Measurements from ENCODE around the gene PPP1R14B.

DNA sequence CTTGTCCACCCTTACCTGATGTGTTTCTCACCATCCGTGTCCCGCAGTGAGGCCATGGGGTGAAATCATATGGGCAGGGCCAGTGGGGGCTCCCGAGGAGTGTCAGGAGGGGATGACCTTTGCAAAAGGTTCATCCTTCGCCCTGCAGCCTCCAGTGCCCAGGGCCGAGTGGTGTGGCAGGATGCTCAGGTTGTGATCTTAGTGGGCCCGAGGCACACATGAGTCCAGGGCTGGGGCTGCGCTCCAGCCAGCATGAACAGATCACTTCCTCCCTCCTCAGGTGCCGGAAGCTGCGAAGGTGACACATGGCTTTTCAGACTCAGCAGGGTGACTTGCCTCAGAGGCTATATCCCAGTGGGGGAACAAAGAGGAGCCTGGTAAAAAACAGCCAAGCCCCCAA is 8.7 kb downstream of the PPP1R14B start:
- TF ChIP-seq POLR2A (IDR thresholded peaks at IDR 0.05): no peak
- TF ChIP-seq, protein P1, sequence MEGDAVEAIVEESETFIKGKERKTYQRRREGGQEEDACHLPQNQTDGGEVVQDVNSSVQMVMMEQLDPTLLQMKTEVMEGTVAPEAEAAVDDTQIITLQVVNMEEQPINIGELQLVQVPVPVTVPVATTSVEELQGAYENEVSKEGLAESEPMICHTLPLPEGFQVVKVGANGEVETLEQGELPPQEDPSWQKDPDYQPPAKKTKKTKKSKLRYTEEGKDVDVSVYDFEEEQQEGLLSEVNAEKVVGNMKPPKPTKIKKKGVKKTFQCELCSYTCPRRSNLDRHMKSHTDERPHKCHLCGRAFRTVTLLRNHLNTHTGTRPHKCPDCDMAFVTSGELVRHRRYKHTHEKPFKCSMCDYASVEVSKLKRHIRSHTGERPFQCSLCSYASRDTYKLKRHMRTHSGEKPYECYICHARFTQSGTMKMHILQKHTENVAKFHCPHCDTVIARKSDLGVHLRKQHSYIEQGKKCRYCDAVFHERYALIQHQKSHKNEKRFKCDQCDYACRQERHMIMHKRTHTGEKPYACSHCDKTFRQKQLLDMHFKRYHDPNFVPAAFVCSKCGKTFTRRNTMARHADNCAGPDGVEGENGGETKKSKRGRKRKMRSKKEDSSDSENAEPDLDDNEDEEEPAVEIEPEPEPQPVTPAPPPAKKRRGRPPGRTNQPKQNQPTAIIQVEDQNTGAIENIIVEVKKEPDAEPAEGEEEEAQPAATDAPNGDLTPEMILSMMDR (IDR thresholded peaks at IDR 0.05): no peak

All from thyroid gland (tissue), 4 donors.